DOHH2 (cell line): ENCODE measurements around the gene UNKL.

ENCODE experiments used
- H3F3A ChIP-seq: fragments of 200-600 bp; sonication (generic), shearing (Covaris generic); 2 replicates; pipeline ENCODE4 v1.6.0; 2016; ENCODE audit warnings: antibody characterized with exemption, mild to moderate bottlenecking; ENCODE audit not compliant: control insufficient read depth, insufficient read depth
- H3K27ac ChIP-seq: fragments of 200-600 bp; sonication (generic); 2 replicates; pipeline ENCODE4 v1.5.1; 2014; ENCODE audit warnings: low read depth, mild to moderate bottlenecking, low read length, moderate library complexity
- H3K27me3 ChIP-seq: fragments of 200-600 bp; sonication (generic); 2 replicates; pipeline ENCODE4 v1.6.1; 2014; ENCODE audit warnings: mild to moderate bottlenecking, low read length, mixed read lengths; ENCODE audit not compliant: control insufficient read depth
- H3K36me3 ChIP-seq: fragments of 200-600 bp; sonication (generic); 2 replicates; pipeline ENCODE4 v1.6.1; 2014; ENCODE audit warnings: mild to moderate bottlenecking, low read length, moderate library complexity, mixed read lengths; ENCODE audit not compliant: control insufficient read depth
- H3K4me1 ChIP-seq: fragments of 200-600 bp; sonication (generic); 2 replicates; pipeline ENCODE4 v1.6.1; 2014; ENCODE audit warnings: mild to moderate bottlenecking, low read length, mixed read lengths; ENCODE audit not compliant: control insufficient read depth
- H3K4me2 ChIP-seq: fragments of 200-600 bp; sonication (generic); 2 replicates; pipeline ENCODE4 v1.6.0; 2014; ENCODE audit warnings: mild to moderate bottlenecking, low read length, moderate library complexity
- H3K4me3 ChIP-seq: fragments of 200-600 bp; sonication (generic); 2 replicates; pipeline ENCODE4 v1.5.1; 2014; ENCODE audit warnings: mild to moderate bottlenecking, low read length, mixed read lengths
- H3K79me2 ChIP-seq: fragments of 200-600 bp; sonication (generic); 2 replicates; pipeline ENCODE4 v1.6.1; 2014; ENCODE audit warnings: mild to moderate bottlenecking, low read length, mixed read lengths; ENCODE audit not compliant: control insufficient read depth
- H3K9me2 ChIP-seq: fragments of 200-600 bp; sonication (generic); replicated peaks from 2 replicates; pipeline ENCODE4 v1.6.1; 2014; ENCODE audit warnings: mild to moderate bottlenecking, low read length, mixed read lengths; ENCODE audit not compliant: control insufficient read depth
- H3K9me3 ChIP-seq: fragments of 200-600 bp; sonication (generic); 2 replicates; pipeline ENCODE4 v1.6.1; 2014; ENCODE audit warnings: antibody characterized with exemption, low read length, mixed read lengths; ENCODE audit not compliant: control insufficient read depth, insufficient read depth
- H4K20me1 ChIP-seq: fragments of 200-600 bp; sonication (generic); 2 replicates; pipeline ENCODE4 v1.6.0; 2014; ENCODE audit warnings: low read depth, mild to moderate bottlenecking, antibody characterized with exemption, low read length, moderate library complexity; ENCODE audit not compliant: control insufficient read depth, insufficient read depth
- CTCF ChIP-seq: fragments of 200-600 bp; sonication (generic); IDR thresholded peaks from one replicate; pipeline ENCODE4 v1.5.1; 2014; ENCODE audit warnings: antibody characterized with exemption, mild to moderate bottlenecking, low read depth, low read length; ENCODE audit not compliant: poor library complexity, severe bottlenecking
- EZH2phosphoT487 ChIP-seq: fragments of 200-600 bp; sonication (generic); IDR thresholded peaks from 2 replicates; pipeline ENCODE4 v1.6.1; 2017; ENCODE audit warnings: borderline replicate concordance, mild to moderate bottlenecking, antibody characterized with exemption, low read length, moderate library complexity, mixed read lengths

The UNKL gene

GRCh38 chr16:1459967-1460366 lies 45.5 kb upstream of the UNKL start:
- H3K9me2 ChIP-seq: no peaks in the 10 kb centered on the region
- H3K79me2 ChIP-seq: no peaks in the 10 kb centered on the region
- peaks cover 24% of the 10 kb centered on the region for H3K4me1 ChIP-seq
- peaks cover 28% of the 10 kb centered on the region for H3K36me3 ChIP-seq
- H3K4me3 ChIP-seq: no peak overlapping the region
- TF ChIP-seq EZH2phosphoT487 (no peak), CTCF (no peak)
- H3F3A ChIP-seq: no peaks in the 10 kb centered on the region
- H4K20me1 ChIP-seq: no peaks in the 10 kb centered on the region
- H3K27ac ChIP-seq: peak overlapping the region; percentile 46
- no peaks in the 10 kb centered on the region for H3K9me3 ChIP-seq
- H3K27me3 ChIP-seq: no peaks in the 10 kb centered on the region
- 0 out of 2 replicates have a peak overlapping the region, but pooled peaks have one; percentile 11 for H3K4me2 ChIP-seq

GRCh38 chr16:1458977-1459341 lies 44.5 kb upstream of the UNKL start:
- H3K36me3 ChIP-seq: peaks cover 28% of the 10 kb centered on the region
- peak overlapping the region; percentile 46 for H3K27ac ChIP-seq
- TF ChIP-seq CTCF: no peak
- TF ChIP-seq EZH2phosphoT487: no peak
- no peaks in the 10 kb centered on the region for H3K9me2 ChIP-seq
- H3K79me2 ChIP-seq: no peaks in the 10 kb centered on the region
- 0 out of 2 replicates have a peak overlapping the region, but pooled peaks have one; percentile 11 for H3K4me3 ChIP-seq
- no peaks in the 10 kb centered on the region for H3F3A ChIP-seq
- peak overlapping the region; percentile 40 for H3K4me2 ChIP-seq
- no peaks in the 10 kb centered on the region for H3K9me3 ChIP-seq
- no peaks in the 10 kb centered on the region for H3K27me3 ChIP-seq
- peaks cover 24% of the 10 kb centered on the region for H3K4me1 ChIP-seq
- no peaks in the 10 kb centered on the region for H4K20me1 ChIP-seq

- H3K36me3 ChIP-seq: peaks cover 33% of the 10 kb centered on the region
- no peaks in the 10 kb centered on the region for H3K9me2 ChIP-seq
- no peaks in the 10 kb centered on the region for H3K9me3 ChIP-seq
- TF ChIP-seq EZH2phosphoT487: no peak
- no peak for TF ChIP-seq CTCF
- no peaks in the 10 kb centered on the region for H4K20me1 ChIP-seq
- peaks cover 24% of the 10 kb centered on the region for H3K4me1 ChIP-seq
- H3K4me3 ChIP-seq: no peak overlapping the region
- no peaks in the 10 kb centered on the region for H3K27me3 ChIP-seq
- no peaks in the 10 kb centered on the region for H3F3A ChIP-seq
- H3K4me2 ChIP-seq: peak overlapping the region; percentile 40
- H3K27ac ChIP-seq: peak overlapping the region; percentile 46
- H3K79me2 ChIP-seq: no peaks in the 10 kb centered on the region
Observed at GRCh38 chr16:1458336-1458976, 44.0 kb upstream of the UNKL start.
